ENCODE results near the gene SAMD4B. TPM values are rescaled to one million over a fixed set of nuclear protein-coding genes. Genes with fewer than 3 reads are reported as not detected.

The SAMD4B gene
- total RNA-seq, 4 donors from 2014 or later: 49.1 to 131 (median 75.2) TPM

- WGBS, 2 donors: 29 to 43% methylated on average over 10 of the region's 10 CpGs
Observed at GRCh38 chr19:39434123-39435076, 92.2 kb downstream of the SAMD4B start.

More at GRCh38 chr19:39434123-39435076, 92.2 kb downstream of the SAMD4B start:
- peaks cover 21 to 35% (median 24%) of the 10 kb centered on the region in 3 donors for H3K36me3 ChIP-seq
- H3K4me3 ChIP-seq: peak overlapping the region; percentile 78 to 98 (median 96)
- TF ChIP-seq POLR2A (IDR thresholded peaks at IDR 0.05) (no peak), CTCF (IDR thresholded peaks at IDR 0.05) (no peak)
- H3K4me1 ChIP-seq: peaks cover 25 to 65% (median 40%) of the 10 kb centered on the region in 3 donors
- H3K9me3 ChIP-seq: no peaks in the 10 kb centered on the region
- H3K27me3 ChIP-seq: no peaks in the 10 kb centered on the region
- intact Hi-C loops (cut with DNase I): loop anchor here (10.0 kb wide), 1 partner anchor 100 kb away; the partner anchor contains the start of gene EID2B
- DNase-seq: no peak
- peak overlapping the region; percentile 88 to 95 (median 94) for H3K27ac ChIP-seq

Small RNA genes within 50 kb of the gene (small RNA-seq; reads per million reads assigned to genes)
- 0 to 0.27 (median 0.07) reads per million in 4 donors for gene AC011445.2
- gene MIR4530: 0 to 0.41 (median 0.07) reads per million in 4 donors
- 0 reads per million in 4 donors for gene RN7SL566P

Other genes with a start within 250 kb of the SAMD4B start
- 10 to 100 TPM; 12.2 to 40.1 (median 18.3) TPM for gene PAK4, start 216.6 kb upstream of the SAMD4B start, total RNA-seq
- gene NCCRP1, start 145.5 kb upstream of the SAMD4B start, total RNA-seq: 100 to 1,000 TPM; 208 to 737 (median 262) TPM
- not detected for gene SYCN, start 138.2 kb upstream of the SAMD4B start, total RNA-seq
- gene IFNL3, start 97.4 kb upstream of the SAMD4B start, total RNA-seq: not detected
- not detected for gene IFNL4, start 93.6 kb upstream of the SAMD4B start, total RNA-seq
- gene IFNL2, start 74.0 kb upstream of the SAMD4B start, total RNA-seq: not detected
- not detected for gene IFNL1, start 46.0 kb upstream of the SAMD4B start, total RNA-seq
- gene LRFN1, start 21.6 kb upstream of the SAMD4B start, total RNA-seq: 1 to 10 TPM in 1 of 4 donors, under 1 TPM in 3; 0.35 to 1.3 (median 0.67) TPM
- gene GMFG, start 6.4 kb upstream of the SAMD4B start, total RNA-seq: 10 to 100 TPM in 1 of 4 donors, 1 to 10 TPM in 3; 1.9 to 15.8 (median 4.5) TPM
- 10 to 100 TPM; 35.4 to 53.6 (median 38.1) TPM for gene PAF1, start 48.7 kb downstream of the SAMD4B start, total RNA-seq
- gene MED29, start 49.0 kb downstream of the SAMD4B start, total RNA-seq: 10 to 100 TPM; 11.8 to 20.1 (median 16.5) TPM
- gene ZFP36, start 64.4 kb downstream of the SAMD4B start, total RNA-seq: 100 to 1,000 TPM in 3 of 4 donors, 10 to 100 TPM in 1; 72.1 to 230 (median 121) TPM
- 1 to 10 TPM; 4.8 to 9.3 (median 7.6) TPM for gene PLEKHG2, start 70.2 kb downstream of the SAMD4B start, total RNA-seq
- gene RPS16, start 93.5 kb downstream of the SAMD4B start, total RNA-seq: 1,000 to 10,000 TPM in 3 of 4 donors, 100 to 1,000 TPM in 1; 509 to 2,477 (median 1,257) TPM
- gene SUPT5H, start 103.2 kb downstream of the SAMD4B start, total RNA-seq: 10 to 100 TPM; 39.5 to 80.3 (median 67.7) TPM
- 10 to 100 TPM; 34.0 to 63.2 (median 51.5) TPM for gene TIMM50, start 138.4 kb downstream of the SAMD4B start, total RNA-seq
- not detected for gene DLL3, start 156.5 kb downstream of the SAMD4B start, total RNA-seq
- not detected for gene SELENOV, start 172.7 kb downstream of the SAMD4B start, total RNA-seq
- gene EID2B, start 190.4 kb downstream of the SAMD4B start, total RNA-seq: 1 to 10 TPM in 1 of 4 donors, under 1 TPM in 2, not detected in 1; 0.48 to 3.6 (median 0.79) TPM
- gene EID2, start 197.7 kb downstream of the SAMD4B start, total RNA-seq: 10 to 100 TPM in 1 of 4 donors, 1 to 10 TPM in 3; 6.0 to 10.5 (median 9.5) TPM